HT-29 (cell line): Measurements from ENCODE around the gene MS4A6A. TPM values are rescaled to one million over a fixed set of nuclear protein-coding genes. Genes with fewer than 3 reads are reported as not detected.
"Not testable (repeated sequence)": the region's sequence is repeated elsewhere in the genome, so short reads cannot be mapped to it uniquely, and the experiment has no call there.

Source experiments
- DNase-seq: peaks from one replicate; pipeline ENCODE4 v3.0.0-alpha.2; 2015; ENCODE audit warnings: low spot score
- small RNA-seq: library from RNA; depleted of rRNA; stranded (forward); fragments of <200 nt; gene quantifications from one replicate; pipeline ENCODE3, GENCODE V24; 2014
- total RNA-seq: library from RNA; depleted of rRNA; stranded (reverse); fragments of >200 nt; shearing (Covaris generic); gene quantifications from 2 replicates; pipeline ENCODE4 v1.2.3, GENCODE V29; 2014; rRNA removed

MS4A6A gene
- total RNA-seq, 1 experiment from 2014 or later: not detected

DNA sequence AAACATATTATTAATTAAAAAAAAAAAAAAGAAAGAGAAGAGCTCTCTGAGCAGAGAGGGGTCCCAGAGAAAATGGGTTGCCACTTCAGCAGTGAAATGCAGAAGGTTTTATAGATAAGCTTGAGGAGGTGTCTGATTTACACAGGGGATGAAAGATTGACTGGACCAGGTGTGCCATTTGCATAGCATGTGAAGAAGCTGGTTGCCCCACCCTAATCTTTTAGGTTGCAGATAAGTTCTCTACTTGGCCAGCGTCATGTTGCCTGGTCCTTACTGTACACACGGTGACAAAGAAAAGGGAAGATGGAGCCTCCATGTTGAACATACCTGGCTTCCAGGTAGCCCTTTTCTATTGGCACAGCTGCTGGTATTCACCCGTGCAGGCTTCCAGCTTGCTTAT, 53.0 kb downstream of the MS4A6A start:
- DNase-seq: no peak

DNA sequence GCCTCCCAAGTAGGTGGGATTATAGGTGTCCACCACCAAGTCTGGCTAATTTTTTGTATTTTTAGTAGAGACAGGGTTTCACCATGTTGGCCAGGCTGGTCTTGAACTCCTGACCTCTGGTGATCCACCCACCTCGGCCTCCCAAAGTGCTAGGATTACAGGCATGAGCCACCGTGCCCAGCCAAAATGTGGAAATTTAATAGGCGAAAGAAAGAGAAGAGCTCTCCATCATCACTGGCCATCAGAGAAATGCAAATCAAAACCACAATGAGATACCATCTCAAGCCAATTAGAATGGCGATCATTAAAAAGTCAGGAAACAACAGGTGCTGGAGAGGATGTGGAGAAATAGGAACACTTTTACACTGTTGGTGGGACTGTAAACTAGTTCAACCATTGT, 54.0 kb downstream of the MS4A6A start:
- DNase-seq: not testable (repeated sequence)

DNA sequence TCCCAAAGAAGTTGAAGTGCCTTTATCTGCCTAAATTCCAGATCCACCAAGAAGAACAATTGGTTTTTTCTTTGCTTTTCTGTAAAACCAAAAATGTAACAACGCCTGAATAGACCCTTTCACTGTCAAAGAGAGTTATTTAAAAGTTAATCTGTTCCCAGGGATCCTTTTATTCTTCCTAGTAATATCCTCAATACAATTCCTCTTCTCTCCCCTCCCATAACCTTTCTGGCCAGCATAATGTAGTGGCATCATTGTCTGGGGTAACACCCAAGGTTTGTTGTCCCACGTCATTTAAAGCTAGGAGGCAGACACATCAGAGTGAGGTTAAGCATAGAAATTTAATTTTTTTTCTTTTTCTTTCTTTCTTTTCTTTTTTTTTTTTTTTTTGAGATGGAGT, 54.5 kb downstream of the MS4A6A start:
- DNase-seq: no peak

DNA sequence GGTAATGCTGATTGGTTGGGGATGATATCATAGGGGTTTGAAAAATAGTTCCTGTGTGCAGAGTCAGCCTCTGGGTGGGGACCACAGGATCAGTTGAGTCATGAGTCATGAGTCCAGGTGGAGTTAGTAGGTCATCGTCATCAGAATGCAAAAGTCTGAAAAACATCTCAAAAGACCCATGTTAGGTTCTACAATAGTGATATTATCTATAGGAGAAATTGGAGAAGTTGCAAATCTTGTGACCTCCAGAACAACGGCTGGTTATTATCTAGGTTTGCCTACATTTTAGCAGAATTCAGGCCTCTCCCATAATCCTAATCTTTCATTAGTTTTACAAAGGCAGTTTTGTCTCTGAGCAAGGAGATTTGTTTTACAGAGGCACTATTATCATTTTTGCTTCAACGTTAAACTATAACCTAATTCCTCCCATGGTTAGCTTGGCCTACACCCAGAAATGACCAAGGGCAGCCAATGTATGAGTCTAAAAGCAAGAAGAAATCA, 55.5 kb downstream of the MS4A6A start:
- peak; percentile 34 for DNase-seq

DNA sequence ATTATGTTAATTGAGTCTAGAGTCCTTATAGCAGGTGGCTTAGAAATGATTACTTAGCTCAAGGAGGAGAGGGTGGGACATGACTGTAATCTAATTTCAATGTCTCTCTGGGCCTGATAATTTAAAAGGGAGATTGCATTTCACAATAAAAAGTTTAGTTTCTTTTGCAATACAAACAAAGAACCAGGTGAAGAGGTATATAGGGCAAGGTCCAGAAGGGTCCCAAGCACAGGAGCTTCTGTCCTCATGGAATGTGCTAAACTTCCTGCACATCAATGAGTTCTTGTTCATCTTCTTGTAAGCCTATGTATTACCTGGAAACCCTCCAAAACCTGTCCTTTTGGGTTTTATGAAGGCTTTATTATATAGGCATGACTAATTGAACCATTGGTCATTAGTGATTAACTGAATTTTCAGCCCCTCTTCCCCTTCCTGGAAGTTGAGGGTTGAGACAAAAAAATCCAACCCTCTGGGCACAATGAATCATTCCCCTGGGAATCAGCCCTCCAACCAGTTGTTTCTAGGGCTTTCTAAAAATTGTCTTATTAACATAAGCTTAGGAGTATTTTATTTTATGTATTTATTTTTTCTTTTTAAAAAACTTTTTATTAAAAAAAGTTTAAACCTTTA, 56.8 kb downstream of the MS4A6A start:
- DNase-seq: peak; percentile 50

DNA sequence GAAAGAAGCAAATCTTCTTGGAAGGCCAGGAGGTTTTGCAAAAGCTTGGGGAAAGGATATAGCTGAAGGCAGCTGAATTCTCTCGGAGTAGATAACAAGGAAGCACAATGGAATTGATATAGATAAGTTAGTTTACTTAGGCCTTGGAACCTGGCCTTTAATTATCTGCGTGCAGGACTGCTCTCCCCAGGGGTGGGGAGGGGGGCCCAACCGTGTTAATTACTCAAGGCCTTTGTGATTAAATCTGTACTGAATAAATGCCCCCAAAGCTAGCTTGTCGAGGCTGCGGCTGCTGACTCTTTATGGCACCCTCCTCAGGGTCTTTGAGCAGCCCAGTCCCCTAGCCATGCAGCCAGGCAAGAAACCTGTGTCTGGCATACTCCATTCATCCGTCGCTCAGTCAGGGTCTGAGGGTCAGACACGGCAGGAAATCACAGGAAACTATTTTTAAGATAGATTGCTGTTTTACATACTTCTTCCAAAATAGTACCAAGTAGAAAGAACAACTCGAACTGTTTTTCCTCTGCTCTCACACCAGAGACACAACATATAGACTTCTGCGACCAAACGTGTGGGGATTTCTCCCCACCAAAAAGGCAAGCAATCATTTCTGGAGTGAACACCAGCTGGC, 58.0 kb downstream of the MS4A6A start:
- no peak for DNase-seq

Small RNA genes within 50 kb of the gene (small RNA-seq; reads per million reads assigned to genes)
- gene MIR6503: not detected

Other genes starting within 250 kb of the MS4A6A start
- not detected in 2 replicates for gene OOSP1, start 244.7 kb downstream of the MS4A6A start, total RNA-seq
- not detected in 2 replicates for gene OOSP4A, start 219.1 kb downstream of the MS4A6A start, total RNA-seq
- not detected in 2 replicates for gene OOSP4B, start 165.9 kb downstream of the MS4A6A start, total RNA-seq
- not detected in 2 replicates for gene OOSP2, start 142.7 kb downstream of the MS4A6A start, total RNA-seq
- not detected in 2 replicates for gene MS4A3, start 126.4 kb downstream of the MS4A6A start, total RNA-seq
- not detected in 2 replicates for gene MS4A2, start 94.4 kb downstream of the MS4A6A start, total RNA-seq
- 0.43 TPM in 1 of 2 replicates, not detected in the other for gene MS4A4E, start 60.1 kb upstream of the MS4A6A start, total RNA-seq
- not detected in 2 replicates for gene MS4A4A, start 97.6 kb upstream of the MS4A6A start, total RNA-seq
- gene MS4A6E, start 144.2 kb upstream of the MS4A6A start, total RNA-seq: not detected in 2 replicates
- not detected in 2 replicates for gene MS4A7, start 195.4 kb upstream of the MS4A6A start, total RNA-seq
- gene MS4A14, start 213.4 kb upstream of the MS4A6A start, total RNA-seq: not detected in 2 replicates
- not detected in 2 replicates for gene MS4A5, start 246.5 kb upstream of the MS4A6A start, total RNA-seq